HCT116 (cell line): ENCODE data around the gene RNASE2. TPM values are rescaled to one million over a fixed set of nuclear protein-coding genes. Genes with fewer than 3 reads are reported as not detected.

Experiments used
- ATAC-seq: fragments of 200-7000 bp; cut with Tn5 transposase; 2 replicates; pipeline ENCODE4 v1.9.1; 2020; ENCODE audit warnings: mild to moderate bottlenecking, moderate library complexity
- BruUV-seq: library from RNA; stranded (reverse); fragments of 400-500 nt; replicated peaks from 2 replicates; lab custom pipeline; 2021; lab: Mats Ljungman, UMichigan
- CTCF ChIA-PET: fragments of 300-600 bp; sonication (Branson Sonifier 250); formaldehyde crosslinking; loops from one replicate; lab custom pipeline; 2021; ENCODE audit warnings: antibody characterized with exemption; lab: Charles Lee
- POLR2A ChIA-PET: fragments of 300-600, 350-600 bp; sonication (Branson Sonifier 250); formaldehyde crosslinking; loops from one replicate; lab custom pipeline; 2021; ENCODE audit warnings: antibody characterized with exemption; lab: Charles Lee
- RAD21 ChIA-PET, 2 experiments: fragments of 300-600 bp; sonication (Branson Sonifier 250); formaldehyde crosslinking; loops; one replicate each; lab custom pipeline; 2023; ENCODE audit warnings: low total read pairs in 2 of 2; ENCODE audit not compliant: uncharacterized antibody in 2 of 2, unreplicated experiment in 2 of 2, low non-redundant PET in 1 of 2; lab: Charles Lee
- DNase-seq: peaks from one replicate; pipeline ENCODE4 v3.0.0-alpha.2; 2010; ENCODE audit warnings: low read depth, low spot score
- H2AFZ ChIP-seq: fragments of 200-600 bp; shearing (Covaris generic), sonication (generic); 2 replicates; pipeline ENCODE4 v1.6.1; 2017; ENCODE audit warnings: low read depth, mixed run types, mixed read lengths, antibody characterized with exemption, low read length; ENCODE audit not compliant: poor library complexity, severe bottlenecking
- H3K27ac ChIP-seq: 2 replicates; pipeline ENCODE4 v1.5.1; 2012; ENCODE audit warnings: low read depth, low read length
- H3K27me3 ChIP-seq: fragments of 200-600 bp; sonication (generic); 2 replicates; pipeline ENCODE4 v1.6.1; 2016; ENCODE audit warnings: mixed run types, low read length, mixed read lengths; ENCODE audit not compliant: insufficient read depth
- H3K36me3 ChIP-seq, 2 experiments: fragments of 200-500 bp in 1 of 2; fragments of 200-600 bp in 1 of 2; sonication (Bioruptor generic) in 1 of 2; sonication (generic) in 1 of 2; 2 replicates each; pipeline versions ENCODE4 v1.5.1 to v1.6.1; 2014 to 2016; ENCODE audit warnings: low read length in 2 of 2, inconsistent platforms in 1 of 2, mixed read lengths in 1 of 2, mixed run types in 1 of 2; ENCODE audit not compliant: insufficient read depth in 2 of 2, control insufficient read depth in 1 of 2
- H3K4me1 ChIP-seq, 2 experiments: fragments of 200-600 bp in 1 of 2; sonication (generic) in 1 of 2; 2 replicates each; pipeline versions ENCODE4 v1.5.1 to v1.6.1; 2012 to 2017; ENCODE audit warnings: low read length in 2 of 2, inconsistent platforms in 1 of 2, mild to moderate bottlenecking in 1 of 2, mixed read lengths in 1 of 2, mixed run types in 1 of 2, moderate library complexity in 1 of 2; ENCODE audit not compliant: insufficient read depth in 2 of 2, control insufficient read depth in 1 of 2
- H3K4me2 ChIP-seq: fragments of 200-600 bp; sonication (generic); 2 replicates; pipeline ENCODE4 v1.6.1; 2017; ENCODE audit warnings: mixed run types, low read length, mixed read lengths
- H3K4me3 ChIP-seq, 2 experiments: fragments of 200-600 bp in 1 of 2; sonication (generic) in 1 of 2; replicated peaks in 1 of 2; 2 replicates each; pipeline ENCODE4 v1.5.1; 2011 to 2016; ENCODE audit warnings: low read length in 2 of 2, control low read depth in 1 of 2, low read depth in 1 of 2, mild to moderate bottlenecking in 1 of 2, mixed read lengths in 1 of 2, mixed run types in 1 of 2
- H3K79me2 ChIP-seq: fragments of 200-600 bp; sonication (generic); 2 replicates; pipeline ENCODE4 v1.6.1; 2017; ENCODE audit warnings: mild to moderate bottlenecking, mixed run types, low read length, moderate library complexity, mixed read lengths; ENCODE audit not compliant: insufficient read depth
- H3K9ac ChIP-seq: fragments of 200-600 bp; sonication (generic); 2 replicates; pipeline ENCODE4 v1.6.1; 2016; ENCODE audit warnings: low read length, mixed read lengths
- H3K9me2 ChIP-seq: fragments of 200-600 bp; sonication (generic), shearing (Covaris generic); 2 replicates; pipeline ENCODE4 v1.6.1; 2017; ENCODE audit warnings: mixed run types, mild to moderate bottlenecking, moderate library complexity; ENCODE audit not compliant: insufficient read depth
- H3K9me3 ChIP-seq, 2 experiments: fragments of 200-500 bp in 1 of 2; fragments of 200-600 bp in 1 of 2; sonication (Bioruptor generic) in 1 of 2; sonication (generic) in 1 of 2; 2 replicates each; pipeline ENCODE4 v1.6.1; 2014 to 2017; ENCODE audit warnings: low read length in 2 of 2, mixed read lengths in 2 of 2, inconsistent platforms in 1 of 2, low read depth in 1 of 2, mild to moderate bottlenecking in 1 of 2, mixed run types in 1 of 2, moderate library complexity in 1 of 2; ENCODE audit not compliant: control insufficient read depth in 1 of 2, insufficient read depth in 1 of 2
- H4K20me1 ChIP-seq: fragments of 200-600 bp; sonication (generic), shearing (Covaris generic); 2 replicates; pipeline ENCODE4 v1.6.1; 2017; ENCODE audit warnings: mixed run types, mild to moderate bottlenecking, moderate library complexity; ENCODE audit not compliant: insufficient read depth
- CEBPB ChIP-seq: IDR thresholded peaks from 2 replicates; pipeline ENCODE4 v1.6.1; 2012; ENCODE audit warnings: low read depth
- CTCF ChIP-seq, 3 experiments: fragments of 200-600 bp in 1 of 3; sonication (generic) in 1 of 3; IDR thresholded peaks in 2 of 3; conservative IDR thresholded peaks in 1 of 3; 2 replicates each; pipeline ENCODE4 v1.5.1; 2012 to 2017; ENCODE audit warnings: low read depth in 2 of 3, low read length in 2 of 3, antibody characterized with exemption in 1 of 3, borderline replicate concordance in 1 of 3, control low read depth in 1 of 3, mild to moderate bottlenecking in 1 of 3, mixed read lengths in 1 of 3, mixed run types in 1 of 3, moderate library complexity in 1 of 3; ENCODE audit not compliant: insufficient read depth in 1 of 3
- ELF1 ChIP-seq: IDR thresholded peaks from 2 replicates; pipeline ENCODE4 v1.6.1; 2012; ENCODE audit warnings: low read depth, borderline replicate concordance
- FOSL1 ChIP-seq: IDR thresholded peaks from 2 replicates; pipeline ENCODE4 v1.6.1; 2012; ENCODE audit warnings: low read depth
- JUND ChIP-seq: IDR thresholded peaks from 2 replicates; pipeline ENCODE4 v1.6.1; 2012
- MAX ChIP-seq: IDR thresholded peaks from 2 replicates; pipeline ENCODE4 v1.6.1; 2012
- POLR2AphosphoS5 ChIP-seq: IDR thresholded peaks from 2 replicates; pipeline ENCODE4 v1.6.1; 2011; ENCODE audit warnings: mild to moderate bottlenecking, low read depth, low read length, moderate library complexity
- RAD21 ChIP-seq: IDR thresholded peaks from 2 replicates; pipeline ENCODE4 v1.6.1; 2012; ENCODE audit warnings: low read depth, mild to moderate bottlenecking
- REST ChIP-seq: IDR thresholded peaks from 2 replicates; pipeline ENCODE4 v1.6.1; 2012; ENCODE audit warnings: low read depth
- SIN3A ChIP-seq: IDR thresholded peaks from 2 replicates; pipeline ENCODE4 v1.6.1; 2012; ENCODE audit warnings: low read depth
- ZFX ChIP-seq: fragments of 450-650 bp; IDR thresholded peaks from 2 replicates; pipeline ENCODE4 v1.6.1; 2017
- ZNF274 ChIP-seq: fragments of 200-500 bp; sonication (Bioruptor generic); IDR thresholded peaks from 2 replicates; pipeline ENCODE4 v1.6.1; 2014; ENCODE audit warnings: mild to moderate bottlenecking, low read depth, low read length, inconsistent platforms
- intact Hi-C: fragments of 100-400 bp; cut with micrococcal nuclease; formaldehyde crosslinking; loops from 2 replicates; pipeline ENCODE4 v1.10.0; 2022
- total RNA-seq: library from RNA; stranded (reverse); gene quantifications from one replicate; pipeline ENCODE4 v1.2.1, GENCODE V29; 2021; ENCODE audit not compliant: unreplicated experiment

RNASE2 gene
- total RNA-seq, 1 experiment from 2014 or later = not detected

- Histone ChIP-seq H3K9me3 (no peaks in the 10 kb centered on the region), H3K27me3 (no peaks in the 10 kb centered on the region), H2AFZ (no peak overlapping the region), H3K4me1 (peaks cover under 1 to 16% of the 10 kb centered on the region in 2 experiments; a peak in 3 of 4 replicates), H3K4me2 (no peak overlapping the region), H4K20me1 (no peaks in the 10 kb centered on the region), H3K27ac (no peak overlapping the region), H3K4me3 (no peak overlapping the region), H3K79me2 (no peaks in the 10 kb centered on the region), H3K36me3 (no peaks in the 10 kb centered on the region), H3K9ac (no peak overlapping the region), H3K9me2 (no peaks in the 10 kb centered on the region)
- TF ChIP-seq RAD21 = no peak
- no peak for TF ChIP-seq MAX
- no peak for TF ChIP-seq ZFX
- TF ChIP-seq CTCF (IDR thresholded peaks at IDR 0.05 in 2 of 3, conservative IDR thresholded peaks at IDR 0.05 in 1 of 3; ENCODE audit: borderline replicate concordance in 1 of 3, insufficient read depth in 1 of 3, low read depth in 2 of 3, low read length in 2 of 3) = no peak
- TF ChIP-seq JUND = no peak
- TF ChIP-seq POLR2AphosphoS5 = no peak
- TF ChIP-seq CEBPB = no peak
- CTCF ChIA-PET = interaction anchor here (3.4 kb wide), 1 partner anchor 8 kb away, joined by 53 read pairs; no protein-coding TSS in a partner anchor
- BruUV-seq = no TSS peak
- DNase-seq = no peak
- POLR2A ChIA-PET = no interaction called here
- no peak for ATAC-seq
- intact Hi-C loops = no loop called here
- RAD21 ChIA-PET = no interaction called here
Measured at GRCh38 chr14:20969336-20969735, 14.0 kb downstream of the RNASE2 start.

DNA sequence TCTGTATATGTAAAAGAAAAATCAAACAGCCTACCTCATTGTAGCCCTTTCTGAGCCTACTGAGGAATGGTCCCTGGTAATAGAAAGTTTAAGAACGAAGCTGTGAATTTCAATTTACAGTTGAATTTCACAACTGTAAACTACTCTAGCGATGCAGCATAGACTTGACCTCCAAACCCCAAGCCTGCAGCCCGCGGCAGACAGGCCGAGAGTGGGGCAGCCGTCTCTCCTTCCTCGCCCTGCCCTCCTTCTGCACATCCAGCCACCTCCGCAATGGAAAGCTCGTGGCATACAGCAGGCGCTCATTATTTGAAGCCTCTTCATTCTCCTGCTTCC, 15.3 kb downstream of the RNASE2 start:
- Histone ChIP-seq H3K27ac (no peak overlapping the region), H3K4me3 (peak overlapping the region; percentile 61 to 63), H3K9me2 (no peaks in the 10 kb centered on the region), H2AFZ (no peak overlapping the region), H4K20me1 (no peaks in the 10 kb centered on the region), H3K4me2 (peak overlapping the region; percentile 89), H3K36me3 (no peaks in the 10 kb centered on the region), H3K9me3 (no peaks in the 10 kb centered on the region), H3K4me1 (peaks cover 10 to 29% of the 10 kb centered on the region in 2 experiments)
- ChIA-PET CTCF (interaction anchor here (0.7 to 3.4 kb wide), 32 partner anchors 9 to 525 kb away, joined by 3 to 53 read pairs (median 4); partner anchors contain the start of genes ARHGEF40 and SLC39A2), POLR2A (interaction anchor here (1.3 to 1.9 kb wide), 3 partner anchors 9 to 313 kb away, joined by 3 to 9 read pairs (median 4); partner anchors contain the start of gene SLC39A2), RAD21 (interaction anchor here (1.2 to 1.7 kb wide), 2 partner anchors 44 to 113 kb away, joined by 3 to 5 read pairs; no protein-coding TSS in a partner anchor)
- peak; percentile 15 for ATAC-seq
- no TSS peak for BruUV-seq
- TF ChIP-seq ZNF274 = no peak
- TF ChIP-seq MAX = no peak
- no peak for TF ChIP-seq REST
- no peak for TF ChIP-seq ELF1
- no peak for TF ChIP-seq SIN3A
- no peak for TF ChIP-seq FOSL1
- TF ChIP-seq, all 23 proteins: peak for 0
- Histone ChIP-seq H3K27me3 (no peaks in the 10 kb centered on the region), H3K79me2 (no peaks in the 10 kb centered on the region), H3K9ac (0 out of 2 replicates have a peak overlapping the region, but pooled peaks have one; percentile 59)
- no peak for DNase-seq
- intact Hi-C loops = loop anchor here (2.0 to 10.0 kb wide), 3 partner anchors 114 to 356 kb away; no protein-coding TSS in a partner anchor
